Stimulated activated CD4-positive, alpha-beta T cell treated with anti-CD3 and anti-CD28 coated beads, Interleukin-1b, Interleukin-23, amount 100 ng/mL, for 48 hours (primary cell): ENCODE measurements around the gene NOP56.

Source experiments
- DNase-seq: peaks from one replicate; pipeline ENCODE4 v3.0.0-alpha.2; 2020

NOP56 gene

GRCh38 chr20:2706688-2707352 is 54.4 kb downstream of the NOP56 start:
- peak; percentile 24 for DNase-seq

GRCh38 chr20:2707353-2708072 is 55.1 kb downstream of the NOP56 start:
- no peak for DNase-seq
